ENCODE measurements around the gene TMTC1.
"Not testable (repeated sequence)": the region's sequence is repeated elsewhere in the genome, so short reads cannot be mapped to it uniquely, and the experiment has no call there.

TMTC1 gene

GRCh38 chr12:29564925-29565324, 218.8 kb downstream of the TMTC1 start:
- no peak for DNase-seq

- no peak for DNase-seq
These were observed 220.1 kb downstream of the TMTC1 start for GRCh38 chr12:29563636-29564035.

GRCh38 chr12:29563071-29563470, 220.7 kb downstream of the TMTC1 start:
- DNase-seq: no peak

- DNase-seq: no peak
These were observed 221.5 kb downstream of the TMTC1 start for GRCh38 chr12:29562110-29562804.

DNA sequence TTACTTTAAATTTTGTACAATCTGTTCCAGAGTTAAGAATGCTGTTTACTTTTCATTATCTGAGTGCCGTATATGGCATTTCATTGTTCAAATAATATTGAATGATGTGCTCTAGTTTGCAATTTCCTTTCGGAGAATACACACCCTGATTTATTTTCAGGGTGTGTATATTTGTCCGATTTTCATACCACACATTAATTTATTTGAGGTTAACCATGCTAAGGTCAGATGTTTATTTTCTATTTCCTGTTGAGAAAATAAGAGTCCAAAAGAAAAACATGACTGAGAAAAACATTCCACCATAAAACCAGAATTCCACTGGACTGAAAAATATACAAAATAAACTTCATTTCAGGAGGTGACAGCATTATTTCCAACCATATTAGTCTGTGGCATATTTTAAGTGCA, 222.1 kb downstream of the TMTC1 start:
- no peak for DNase-seq

GRCh38 chr12:29559198-29559597, 224.5 kb downstream of the TMTC1 start:
- DNase-seq: no peak

DNA sequence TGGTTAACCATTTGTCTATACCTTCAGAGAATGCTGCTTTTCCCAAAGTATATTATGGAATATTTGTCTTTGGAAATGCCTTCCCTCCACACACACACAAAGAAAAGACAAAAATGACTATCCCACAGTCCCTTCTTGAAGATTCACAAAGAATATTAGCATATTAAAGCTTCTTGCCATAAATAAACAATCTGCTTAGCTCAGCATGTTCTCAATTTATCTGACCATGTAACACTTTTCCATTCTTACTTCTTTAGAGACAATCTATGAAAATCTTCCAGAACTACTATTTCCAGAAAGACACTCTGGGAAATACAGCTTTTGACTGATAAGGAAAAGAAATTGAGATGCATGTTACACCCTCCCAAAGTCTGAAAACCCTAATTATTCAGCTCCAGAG, 227.4 kb downstream of the TMTC1 start:
- no peak for DNase-seq

DNA sequence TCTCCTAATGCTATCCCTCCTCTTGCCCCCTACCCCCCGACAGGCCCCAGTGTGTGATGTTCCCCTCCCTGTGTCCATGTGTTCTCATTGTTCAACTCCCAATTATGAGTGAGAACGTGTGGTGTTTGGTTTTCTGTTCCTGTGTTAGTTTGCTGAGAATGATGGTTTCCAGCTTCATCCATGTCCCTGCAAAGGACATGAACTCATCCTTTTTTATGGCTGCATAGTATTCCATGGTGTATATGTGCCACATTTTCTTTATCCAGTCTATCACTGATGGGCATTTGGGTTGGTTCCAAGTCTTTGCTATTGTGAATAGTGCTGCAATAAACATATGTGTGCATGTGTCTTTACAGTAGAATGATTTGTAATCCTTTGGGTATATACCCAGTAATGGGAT, 228.3 kb downstream of the TMTC1 start:
- not testable (repeated sequence) for DNase-seq

DNA sequence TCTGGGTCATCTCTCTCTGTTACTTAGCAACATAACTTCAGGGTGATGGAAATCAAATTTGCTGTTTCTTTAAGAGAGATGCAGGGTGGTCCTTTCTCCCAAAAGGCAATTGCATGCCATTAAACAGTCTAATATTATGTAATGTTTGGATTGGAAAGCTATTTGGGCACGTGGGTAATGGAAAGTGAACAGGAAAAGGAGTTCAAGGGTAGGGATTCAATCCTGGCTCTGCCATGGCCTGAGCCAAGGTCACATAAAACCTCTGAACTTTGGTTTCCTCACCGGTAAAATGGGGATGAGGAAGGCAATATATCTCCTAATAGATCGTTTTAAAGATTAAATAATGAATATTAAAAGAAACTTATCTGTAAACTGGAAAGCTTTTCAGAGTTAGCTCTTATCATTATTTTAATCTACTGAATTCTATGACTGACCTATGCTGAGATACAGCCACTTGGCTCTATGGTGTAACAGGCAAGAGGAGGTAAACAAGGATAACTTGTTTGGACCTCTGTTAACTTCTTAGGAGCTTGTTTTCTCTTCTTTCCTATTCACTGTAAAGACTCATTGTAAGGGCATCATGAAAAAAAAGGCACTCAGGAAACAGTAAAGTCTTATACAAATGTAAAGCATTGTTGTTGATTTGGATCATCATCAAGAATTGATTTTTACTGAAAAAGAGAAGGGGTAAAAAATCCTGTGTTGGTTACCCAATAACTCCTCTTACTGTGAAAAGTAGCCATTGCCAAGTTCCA, 230.6 kb downstream of the TMTC1 start:
- no peak for DNase-seq

DNA sequence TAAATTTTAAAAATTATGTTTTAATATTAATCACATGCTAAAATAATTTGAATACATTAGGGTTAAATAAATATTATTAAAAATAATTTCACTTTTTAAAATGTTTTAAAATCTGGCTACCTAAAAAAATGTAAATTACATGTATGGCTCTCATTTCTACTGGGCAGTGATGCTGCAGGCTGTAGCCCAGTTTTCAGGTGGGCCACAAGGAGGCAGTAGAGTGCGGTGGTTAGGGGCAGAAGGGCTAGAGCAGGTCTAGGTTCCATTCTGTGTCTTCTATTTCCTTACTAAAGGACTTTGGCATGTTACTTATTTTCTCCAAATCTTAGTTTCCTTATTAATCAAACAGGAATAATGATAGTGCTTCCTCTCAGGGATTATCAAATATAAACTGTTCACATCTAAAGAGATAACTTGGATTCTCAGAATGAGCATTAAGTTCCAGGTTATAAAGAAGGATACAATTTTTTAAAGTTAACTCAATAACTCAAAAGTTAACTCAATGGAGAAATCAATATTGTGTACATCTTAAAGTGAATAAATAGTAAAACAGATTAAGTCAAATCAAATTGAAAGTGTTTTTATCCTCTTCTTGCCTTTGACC, 231.3 kb downstream of the TMTC1 start:
- DNase-seq: peak; percentile 25 to 34

DNA sequence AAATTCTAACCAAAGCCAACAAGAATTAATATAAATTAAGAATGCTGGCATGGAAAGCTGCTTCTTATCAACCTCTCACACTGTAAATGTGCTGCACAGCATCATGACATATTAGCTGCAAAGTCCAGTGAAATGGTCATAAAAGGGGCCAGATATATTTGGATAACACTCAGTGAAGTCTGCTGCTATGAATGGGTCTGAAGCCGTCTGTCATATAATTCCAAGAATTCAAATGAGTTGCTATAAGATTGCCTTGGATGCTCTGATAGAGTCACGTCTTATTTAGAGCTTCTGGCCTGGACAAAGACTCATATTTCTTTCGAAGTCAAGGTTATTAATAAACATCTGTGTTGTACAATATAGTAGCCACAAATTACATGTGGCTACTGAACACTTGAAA, 231.9 kb downstream of the TMTC1 start:
- DNase-seq: no peak

GRCh38 chr12:29547864-29548263, 235.9 kb downstream of the TMTC1 start:
- no peak for DNase-seq

- DNase-seq: no peak
These were observed 236.6 kb downstream of the TMTC1 start for GRCh38 chr12:29547151-29547632.

GRCh38 chr12:29546000-29546399, 237.7 kb downstream of the TMTC1 start:
- DNase-seq: no peak

GRCh38 chr12:29545102-29545467, 238.7 kb downstream of the TMTC1 start:
- no peak for DNase-seq

- DNase-seq: no peak
These were observed 239.2 kb downstream of the TMTC1 start for GRCh38 chr12:29544428-29545101.

DNA sequence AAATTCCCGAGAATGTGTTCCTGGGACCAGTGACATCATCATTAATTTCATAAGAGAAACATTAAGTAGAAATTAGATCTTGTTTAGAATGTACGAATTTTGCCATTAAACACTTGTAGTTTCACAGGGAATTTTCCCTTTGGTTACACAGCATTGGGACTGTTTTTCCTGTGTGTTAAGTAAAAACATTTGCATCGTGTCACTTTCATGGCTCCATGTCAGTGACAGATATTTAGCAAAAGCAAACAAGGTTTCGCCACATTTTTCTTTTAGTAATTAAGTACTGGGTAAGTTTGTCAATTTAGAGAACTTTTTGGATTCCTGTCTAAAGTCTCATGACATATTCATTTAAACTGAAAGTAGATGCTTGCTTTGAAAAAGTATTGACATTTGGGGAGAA, 240.7 kb downstream of the TMTC1 start:
- DNase-seq: no peak

- no peak for DNase-seq
These were observed 246.4 kb downstream of the TMTC1 start for GRCh38 chr12:29537298-29537697.

- no peak for DNase-seq
These were observed 248.8 kb downstream of the TMTC1 start for GRCh38 chr12:29534935-29535334.

GRCh38 chr12:29533815-29534489, 249.8 kb downstream of the TMTC1 start:
- no peak for DNase-seq

GRCh38 chr12:29531471-29531870, 252.3 kb downstream of the TMTC1 start:
- no peak for DNase-seq

DNA sequence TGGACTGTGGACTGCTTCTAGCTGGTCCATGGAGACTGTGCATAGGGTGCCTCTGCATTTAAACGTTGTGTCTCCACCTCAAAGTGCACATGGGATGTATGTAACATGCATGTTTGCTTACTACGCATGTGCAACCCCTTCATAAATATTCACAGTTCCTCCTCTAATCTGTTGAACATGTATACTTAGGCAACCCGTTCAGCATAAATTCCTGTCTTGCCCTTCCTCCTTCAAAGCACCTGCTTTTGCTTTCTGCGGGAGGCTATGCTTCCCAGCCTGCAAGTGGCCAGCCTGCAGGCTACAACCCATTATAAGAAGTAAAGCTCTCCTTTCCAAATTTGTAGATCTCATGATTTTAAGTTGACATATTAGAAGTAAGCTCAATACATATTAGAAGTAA, 253.3 kb downstream of the TMTC1 start:
- no peak for DNase-seq

DNA sequence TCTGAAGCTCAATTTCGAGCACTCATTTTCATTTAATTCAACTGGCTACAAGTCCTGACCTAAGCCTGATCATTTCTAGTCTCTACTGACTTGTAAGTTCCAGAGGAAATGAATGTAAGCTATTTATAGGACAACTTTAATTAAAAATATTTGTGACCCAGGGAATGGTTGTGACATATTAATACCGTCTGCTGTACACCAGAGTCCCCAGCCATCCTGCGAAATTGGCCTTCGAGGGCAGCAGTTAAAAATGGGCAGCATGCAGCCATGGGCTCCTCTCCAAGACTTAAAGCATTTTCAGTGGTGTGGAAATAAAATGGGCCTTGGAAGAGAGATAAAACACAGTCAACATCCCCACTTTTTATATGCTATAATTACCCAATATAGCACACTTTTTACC, 255.6 kb downstream of the TMTC1 start:
- DNase-seq: no peak

Measured in hippocampal formation (tissue), 2 donors.